ENCODE results near the gene TYRO3.

Gene TYRO3

DNA sequence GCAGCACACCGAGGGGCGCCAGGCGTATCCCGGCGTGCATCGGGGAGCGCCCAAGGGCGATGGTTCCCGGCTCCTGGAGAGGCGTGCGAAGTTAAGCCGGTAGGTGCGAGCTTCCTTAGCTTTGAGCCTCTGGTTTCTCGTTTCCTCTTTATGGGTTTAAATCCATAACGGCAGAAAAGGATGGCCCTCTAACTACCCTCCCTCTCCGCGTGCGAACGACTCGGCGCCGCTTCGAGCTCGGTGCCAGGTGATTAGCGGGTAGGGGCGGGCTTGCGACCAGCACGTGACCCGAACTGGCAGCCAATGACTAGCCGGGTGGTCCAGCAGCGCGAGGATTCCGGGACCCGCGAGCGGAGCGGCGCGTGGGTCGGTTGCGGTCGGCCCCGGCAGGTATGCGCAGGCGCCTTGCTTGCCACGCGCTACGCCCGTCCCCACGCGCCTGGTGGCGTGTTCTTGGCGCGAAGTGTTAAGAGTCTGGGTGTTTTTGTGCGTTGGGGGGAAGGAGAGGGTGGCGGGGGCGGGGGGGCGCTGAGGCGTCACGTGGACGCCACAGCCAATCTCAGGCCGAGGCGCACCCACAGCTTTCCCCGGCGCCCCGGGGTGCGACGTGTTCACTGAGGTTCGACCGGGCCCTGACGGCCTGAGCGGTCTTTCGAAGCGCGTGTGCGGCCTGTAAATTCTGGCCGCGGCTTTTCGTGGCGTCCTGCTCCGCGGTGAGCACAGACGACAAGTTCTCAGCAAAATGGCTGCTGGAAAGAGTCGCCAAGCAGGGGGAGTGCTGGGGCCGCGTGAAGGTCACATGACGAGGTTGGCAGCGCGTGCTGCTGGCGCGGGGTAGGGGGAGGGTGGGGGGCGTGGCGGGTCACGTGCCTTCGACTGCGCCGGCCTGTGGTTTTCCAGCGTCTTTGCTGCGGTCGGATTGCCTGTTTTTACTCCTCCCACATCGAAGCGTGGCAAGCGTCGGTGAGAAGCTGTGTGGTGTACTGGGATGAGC is 62.5 kb downstream of the TYRO3 start:
- peaks cover 17% of the 10 kb centered on the region for H3K4me1 Mint-ChIP-seq (ENCODE audit: low read depth)
- no peaks in the 10 kb centered on the region for H3K9me3 Mint-ChIP-seq
- peak overlapping the region; percentile 97 for H3K27ac Mint-ChIP-seq
- peaks cover 7% of the 10 kb centered on the region for H3K36me3 Mint-ChIP-seq (ENCODE audit: low read depth)
- peaks cover 15% of the 10 kb centered on the region for H3K27me3 Mint-ChIP-seq
- H3K4me3 Mint-ChIP-seq = peak overlapping the region; percentile 90
- intact Hi-C loops (cut with micrococcal nuclease) = loop anchor here (1.0 kb wide), 1 partner anchor 40 kb away; no protein-coding TSS in a partner anchor

DNA sequence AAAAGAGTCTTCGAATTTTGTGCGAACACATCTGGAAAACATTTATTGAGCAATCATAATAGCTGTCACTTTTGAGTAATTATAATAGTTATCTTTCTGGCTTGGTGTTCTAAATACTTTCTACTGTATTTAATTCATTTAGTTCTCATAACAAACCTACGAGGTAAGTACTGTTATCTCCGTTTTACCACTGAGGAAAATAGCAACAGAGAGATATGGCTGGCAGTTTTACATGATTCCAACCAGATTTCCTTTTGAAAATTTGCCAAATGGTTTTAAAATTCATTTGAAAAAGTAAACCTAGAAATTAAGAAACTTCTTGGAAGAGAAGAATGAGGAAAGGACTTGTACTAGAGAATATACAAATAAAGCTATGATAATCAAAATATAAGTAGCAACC is 63.9 kb downstream of the TYRO3 start:
- Mint-ChIP-seq H3K27ac (no peak overlapping the region), H3K27me3 (peaks cover 15% of the 10 kb centered on the region)

DNA sequence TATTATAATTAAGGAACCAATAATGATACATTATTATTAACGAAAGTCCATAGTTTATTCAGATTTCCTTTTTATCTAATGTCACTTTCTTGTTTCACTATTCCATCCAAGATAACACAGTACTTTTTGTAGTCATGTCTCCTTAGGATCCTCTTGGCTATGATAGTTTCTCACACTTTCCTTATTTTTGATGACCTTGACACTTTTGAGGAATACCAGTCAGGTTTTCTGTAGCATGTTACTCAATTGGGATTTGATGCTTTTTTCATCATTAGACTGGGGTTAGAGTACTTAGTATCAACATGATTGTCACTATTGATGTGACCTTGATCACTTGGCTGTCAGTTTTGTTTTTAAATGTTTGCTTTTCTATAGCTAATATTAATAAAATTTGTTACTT is 68.2 kb downstream of the TYRO3 start:
- intact Hi-C loops (cut with micrococcal nuclease) = no loop called here
- Mint-ChIP-seq H3K4me1 (ENCODE audit: low read depth) (peaks cover 27% of the 10 kb centered on the region), H3K27me3 (no peaks in the 10 kb centered on the region), H3K9me3 (no peaks in the 10 kb centered on the region), H3K27ac (no peak overlapping the region), H3K36me3 (ENCODE audit: low read depth) (no peaks in the 10 kb centered on the region), H3K4me3 (no peak overlapping the region)

More for the DNA sequence above, 63.9 kb downstream of the TYRO3 start:
- peaks cover 7% of the 10 kb centered on the region for H3K36me3 Mint-ChIP-seq (ENCODE audit: low read depth)
- intact Hi-C loops (cut with micrococcal nuclease) = no loop called here
- H3K9me3 Mint-ChIP-seq = no peaks in the 10 kb centered on the region
- no peak overlapping the region for H3K4me3 Mint-ChIP-seq
- peaks cover 17% of the 10 kb centered on the region for H3K4me1 Mint-ChIP-seq (ENCODE audit: low read depth)

DNA sequence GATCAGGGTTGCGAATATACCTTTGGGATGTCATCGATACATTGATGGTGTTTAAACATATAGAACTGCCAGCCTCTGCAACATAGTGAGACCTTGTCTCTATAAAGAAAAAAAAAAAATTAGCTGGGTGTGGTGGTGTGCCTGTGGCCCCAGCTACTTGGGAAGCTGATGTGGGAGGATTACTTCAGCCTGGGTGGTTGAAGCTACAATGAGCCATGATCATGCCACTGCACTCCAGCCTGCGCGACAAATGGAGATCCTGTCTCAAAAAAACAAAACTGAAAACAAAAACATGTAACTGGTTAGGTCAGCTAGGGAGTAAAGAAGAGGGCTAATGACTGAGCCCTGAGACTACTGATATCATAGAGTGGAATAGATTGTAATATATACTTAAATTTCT is 70.5 kb downstream of the TYRO3 start:
- Mint-ChIP-seq H3K36me3 (ENCODE audit: low read depth) (no peaks in the 10 kb centered on the region), H3K4me3 (no peak overlapping the region), H3K27me3 (no peaks in the 10 kb centered on the region), H3K27ac (peak overlapping the region; percentile 2), H3K9me3 (no peaks in the 10 kb centered on the region), H3K4me1 (ENCODE audit: low read depth) (peaks cover 42% of the 10 kb centered on the region)
- intact Hi-C loops (cut with micrococcal nuclease) = no loop called here

DNA sequence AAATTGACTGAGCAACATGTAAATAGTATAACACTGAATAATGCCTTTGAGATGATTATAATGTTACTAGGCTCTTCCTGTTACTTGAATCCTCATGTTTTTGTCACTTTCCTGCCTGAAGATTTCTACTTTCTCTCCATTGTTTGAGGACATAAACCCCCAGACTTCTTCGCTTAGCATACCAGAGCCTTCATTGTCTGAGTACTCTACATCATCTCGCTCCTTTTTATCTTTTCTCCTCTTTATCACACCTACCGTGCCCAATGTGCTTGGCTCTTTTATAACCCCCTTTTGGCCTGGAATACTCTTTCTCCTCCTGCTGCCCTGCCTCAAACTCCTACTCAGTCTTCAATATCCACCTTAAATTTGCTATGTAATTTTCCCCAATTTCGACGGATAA is 70.9 kb downstream of the TYRO3 start:
- Mint-ChIP-seq H3K4me1 (ENCODE audit: low read depth) (peaks cover 46% of the 10 kb centered on the region), H3K4me3 (no peak overlapping the region), H3K36me3 (ENCODE audit: low read depth) (no peaks in the 10 kb centered on the region), H3K9me3 (no peaks in the 10 kb centered on the region), H3K27ac (peak overlapping the region; percentile 2), H3K27me3 (no peaks in the 10 kb centered on the region)
- intact Hi-C loops (cut with micrococcal nuclease) = no loop called here

DNA sequence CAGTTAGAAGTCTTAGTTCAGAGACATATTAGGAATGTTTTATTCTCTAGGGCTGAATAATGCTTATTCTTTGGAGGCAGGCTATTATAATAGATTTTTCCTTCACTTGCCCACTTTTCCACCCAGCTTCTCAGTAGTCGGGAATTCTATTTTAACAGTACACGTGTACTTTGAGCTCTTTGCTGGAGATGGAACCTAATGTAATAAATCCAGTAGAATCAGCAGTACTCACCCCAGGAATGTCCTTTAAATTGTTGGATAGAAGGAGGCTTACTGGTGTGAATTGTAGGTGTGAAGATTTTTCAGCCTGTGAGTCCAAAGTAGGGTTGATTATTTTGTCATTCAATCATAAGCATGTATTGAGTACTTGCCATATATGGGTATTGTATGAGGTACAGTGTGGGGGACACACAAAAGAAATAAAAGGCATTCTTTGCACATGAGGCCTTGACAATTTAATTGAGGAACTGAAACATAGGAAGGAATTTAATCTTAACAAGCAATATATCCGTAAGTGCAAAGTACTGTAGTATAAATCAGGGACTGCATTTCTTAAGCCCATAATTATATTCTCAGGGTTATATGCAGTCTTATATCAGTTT is 71.7 kb downstream of the TYRO3 start:
- H3K4me1 Mint-ChIP-seq (ENCODE audit: low read depth) = peaks cover 47% of the 10 kb centered on the region
- no peaks in the 10 kb centered on the region for H3K36me3 Mint-ChIP-seq (ENCODE audit: low read depth)
- H3K4me3 Mint-ChIP-seq = no peak overlapping the region
- H3K27ac Mint-ChIP-seq = no peak overlapping the region
- H3K9me3 Mint-ChIP-seq = no peaks in the 10 kb centered on the region
- no peaks in the 10 kb centered on the region for H3K27me3 Mint-ChIP-seq
- intact Hi-C loops (cut with micrococcal nuclease) = no loop called here

DNA sequence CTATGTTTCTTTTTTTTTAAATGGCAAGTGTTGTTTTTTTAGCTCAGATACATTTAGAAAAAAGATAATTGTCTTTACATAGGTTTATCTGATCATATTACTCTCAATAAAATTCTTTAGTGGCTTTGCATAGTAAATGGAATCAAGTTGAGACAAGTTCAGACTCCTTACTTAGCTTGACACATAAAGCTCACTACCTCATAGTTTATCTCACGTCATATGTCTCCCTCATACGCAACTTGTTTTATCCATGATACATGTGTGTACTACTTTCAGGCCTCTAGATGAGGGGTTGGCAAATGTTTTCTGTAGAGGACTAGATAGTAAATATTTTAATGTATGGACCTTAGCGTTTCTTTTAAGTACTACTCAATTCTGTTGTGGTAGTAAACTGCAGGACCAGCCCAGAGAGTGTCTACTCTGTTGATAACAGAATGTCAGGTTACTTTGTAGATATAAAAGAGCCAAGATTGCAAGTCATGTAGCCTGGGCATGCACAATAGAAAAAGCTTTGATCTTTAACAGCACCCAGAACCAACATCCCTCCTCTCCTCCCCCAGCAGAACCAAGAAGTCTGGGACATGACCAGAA is 73.0 kb downstream of the TYRO3 start:
- Mint-ChIP-seq H3K4me3 (no peak overlapping the region), H3K36me3 (ENCODE audit: low read depth) (no peaks in the 10 kb centered on the region), H3K4me1 (ENCODE audit: low read depth) (peaks cover 47% of the 10 kb centered on the region), H3K9me3 (no peaks in the 10 kb centered on the region), H3K27me3 (no peaks in the 10 kb centered on the region), H3K27ac (no peak overlapping the region)
- intact Hi-C loops (cut with micrococcal nuclease) = no loop called here
